H1 (cell line): Measurements from ENCODE around the gene SRSF1. TPM values are rescaled to one million over a fixed set of nuclear protein-coding genes. Genes with fewer than 3 reads are reported as not detected.

Experiments
- CTCF ChIA-PET: fragments of 300-600 bp; sonication (Branson Sonifier 250); formaldehyde crosslinking; loops from one replicate; lab custom pipeline; 2021; ENCODE audit not compliant: partially characterized antibody; lab: Charles Lee
- POLR2A ChIA-PET: fragments of 300-600 bp; sonication (Branson Sonifier 250); formaldehyde crosslinking; loops from one replicate; lab custom pipeline; 2021; ENCODE audit warnings: inconsistent platforms; ENCODE audit not compliant: partially characterized antibody; lab: Charles Lee
- DNase-seq, 2 experiments: peaks; one replicate each; pipeline versions ENCODE4 v3.0.0 to v3.0.0-alpha.2; 2010 to 2022; ENCODE audit warnings: low spot score in 2 of 2, low read depth in 1 of 2, mixed read lengths in 1 of 2
- FAIRE-seq: peaks from 2 replicates; lab custom pipeline; 2011; peaks lifted over from hg19 to GRCh38; lab: Jason Lieb, UNC
- H2AFZ ChIP-seq: 2 replicates; pipeline ENCODE4 v1.8.1; 2012; ENCODE audit warnings: low read length, inconsistent platforms
- H2AK5ac ChIP-seq: 2 replicates; pipeline ENCODE4 v1.6.1; 2013; ENCODE audit warnings: low read depth, low read length
- H2BK120ac ChIP-seq: replicated peaks from 2 replicates; pipeline ENCODE3; 2013; ENCODE audit warnings: low read depth, low read length, inconsistent platforms
- H2BK12ac ChIP-seq: 2 replicates; pipeline ENCODE4 v1.6.1; 2013; ENCODE audit warnings: low read depth, low read length
- H2BK15ac ChIP-seq: 2 replicates; pipeline ENCODE4 v1.6.1; 2013; ENCODE audit warnings: low read length
- H2BK20ac ChIP-seq: 2 replicates; pipeline ENCODE4 v1.6.1; 2013; ENCODE audit warnings: low read length
- H2BK5ac ChIP-seq: 2 replicates; pipeline ENCODE4 v1.6.1; 2013; ENCODE audit warnings: low read depth, low read length
- H3K14ac ChIP-seq: 2 replicates; pipeline ENCODE4 v1.6.1; 2013; ENCODE audit warnings: inconsistent platforms; ENCODE audit not compliant: insufficient read length
- H3K18ac ChIP-seq: 2 replicates; pipeline ENCODE4 v1.6.1; 2013; ENCODE audit warnings: low read length; ENCODE audit errors: extremely low read depth
- H3K23ac ChIP-seq: 2 replicates; pipeline ENCODE4 v1.6.1; 2013; ENCODE audit warnings: inconsistent platforms; ENCODE audit not compliant: insufficient read length
- H3K23me2 ChIP-seq: 2 replicates; pipeline ENCODE4 v1.6.1; 2013; ENCODE audit warnings: low read depth, low read length
- H3K27ac ChIP-seq: 2 replicates; pipeline ENCODE4 v1.6.1; 2011; ENCODE audit warnings: low read depth, low read length, inconsistent platforms
- H3K27me3 ChIP-seq, 4 experiments: replicated peaks in 1 of 4; 1 replicate in 1 of 4; 2 replicates in 3 of 4; pipeline versions ENCODE4 v1.6.1 to v1.8.1; 2011 to 2013; ENCODE audit warnings: low read length in 3 of 4, mild to moderate bottlenecking in 3 of 4, inconsistent platforms in 2 of 4, mixed read lengths in 2 of 4, moderate library complexity in 1 of 4; ENCODE audit not compliant: control insufficient read depth in 3 of 4, insufficient read depth in 3 of 4; ENCODE audit errors: extremely low read depth in 1 of 4
- H3K36me3 ChIP-seq, 4 experiments: 2 replicates each; pipeline versions ENCODE4 v1.6.1 to v1.8.1; 2011 to 2013; ENCODE audit warnings: mild to moderate bottlenecking in 4 of 4, low read length in 3 of 4, moderate library complexity in 2 of 4, control low read depth in 1 of 4, inconsistent platforms in 1 of 4; ENCODE audit not compliant: insufficient read depth in 4 of 4, control insufficient read depth in 2 of 4
- H3K4ac ChIP-seq: replicated peaks from 2 replicates; pipeline ENCODE3; 2013; ENCODE audit warnings: low read length, low read depth, mixed read lengths, inconsistent platforms; ENCODE audit not compliant: insufficient read length
- H3K4me1 ChIP-seq, 4 experiments: replicated peaks in 1 of 4; 1 replicate in 1 of 4; 2 replicates in 3 of 4; pipeline versions ENCODE4 v1.6.1 to v1.8.1; 2011 to 2013; ENCODE audit warnings: low read length in 3 of 4, inconsistent platforms in 2 of 4, mixed read lengths in 1 of 4; ENCODE audit not compliant: insufficient read depth in 4 of 4, control insufficient read depth in 3 of 4
- H3K4me2 ChIP-seq, 2 experiments: 2 replicates each; pipeline versions ENCODE4 v1.6.1 to v1.8.1; 2011 to 2013; ENCODE audit warnings: low read depth in 2 of 2, low read length in 2 of 2, control low read depth in 1 of 2, inconsistent platforms in 1 of 2, mild to moderate bottlenecking in 1 of 2; ENCODE audit not compliant: insufficient read depth in 1 of 2
- H3K4me3 ChIP-seq, 4 experiments: fragments of 200-600, 300-600 bp in 1 of 4; sonication (generic), shearing (Covaris generic), sonication (Bioruptor Twin) in 1 of 4; 2 replicates each; pipeline versions ENCODE4 v1.5.1 to v1.8.1; 2011 to 2016; ENCODE audit warnings: low read length in 4 of 4, low read depth in 3 of 4, control low read depth in 2 of 4, inconsistent platforms in 2 of 4, mild to moderate bottlenecking in 2 of 4, mixed read lengths in 1 of 4, moderate library complexity in 1 of 4; ENCODE audit not compliant: insufficient read depth in 2 of 4; ENCODE audit errors: extremely low read depth in 1 of 4
- H3K56ac ChIP-seq: replicated peaks from 2 replicates; pipeline ENCODE3; 2013; ENCODE audit warnings: low read depth, mild to moderate bottlenecking, mixed read lengths, low read length, inconsistent platforms; ENCODE audit not compliant: insufficient read length
- H3K79me1 ChIP-seq: 2 replicates; pipeline ENCODE4 v1.6.1; 2013; ENCODE audit warnings: low read depth, low read length, control low read depth
- H3K79me2 ChIP-seq, 2 experiments: 2 replicates each; pipeline versions ENCODE4 v1.6.1 to v1.8.1; 2012 to 2013; ENCODE audit warnings: low read length in 2 of 2, mild to moderate bottlenecking in 2 of 2, inconsistent platforms in 1 of 2; ENCODE audit not compliant: insufficient read depth in 2 of 2, control insufficient read depth in 1 of 2
- H3K9ac ChIP-seq, 4 experiments: replicated peaks in 1 of 4; 1 replicate in 1 of 4; 2 replicates in 3 of 4; pipeline versions ENCODE4 v1.6.1 to v1.8.1; 2011 to 2013; ENCODE audit warnings: low read depth in 3 of 4, low read length in 3 of 4, control low read depth in 2 of 4, mild to moderate bottlenecking in 2 of 4, moderate library complexity in 2 of 4, inconsistent platforms in 1 of 4; ENCODE audit errors: extremely low read depth in 1 of 4
- H3K9me3 ChIP-seq, 2 experiments: 2 replicates each; pipeline versions ENCODE4 v1.6.1 to v1.8.1; 2012 to 2013; ENCODE audit warnings: mild to moderate bottlenecking in 2 of 2, moderate library complexity in 2 of 2, control low read depth in 1 of 2, inconsistent platforms in 1 of 2, low read depth in 1 of 2, low read length in 1 of 2, mixed read lengths in 1 of 2; ENCODE audit not compliant: insufficient read depth in 2 of 2
- H4K20me1 ChIP-seq, 2 experiments: replicated peaks in 1 of 2; 2 replicates each; pipeline versions ENCODE3 to v1.8.1; 2011 to 2013; ENCODE audit warnings: inconsistent platforms in 2 of 2, low read length in 2 of 2, mild to moderate bottlenecking in 1 of 2; ENCODE audit not compliant: insufficient read depth in 2 of 2, control insufficient read depth in 1 of 2
- H4K5ac ChIP-seq: 2 replicates; pipeline ENCODE4 v1.6.1; 2013; ENCODE audit warnings: low read length, low read depth, mixed read lengths, inconsistent platforms; ENCODE audit not compliant: insufficient read length
- H4K8ac ChIP-seq: 2 replicates; pipeline ENCODE4 v1.8.0; 2013; ENCODE audit warnings: mild to moderate bottlenecking, moderate library complexity, low read length, inconsistent platforms; ENCODE audit not compliant: insufficient read depth; ENCODE audit errors: extremely low read depth
- H4K91ac ChIP-seq: replicated peaks from 2 replicates; pipeline ENCODE3; 2013; ENCODE audit warnings: low read length, mixed read lengths, inconsistent platforms; ENCODE audit not compliant: insufficient read length
- BCL11A ChIP-seq, 2 experiments: IDR thresholded peaks; one replicate each; pipeline ENCODE4 v1.6.1; 2011; ENCODE audit warnings: low read depth in 2 of 2, low read length in 2 of 2, mild to moderate bottlenecking in 2 of 2
- EP300 ChIP-seq, 2 experiments: IDR thresholded peaks; 1 replicate in 1 of 2; 2 replicates in 1 of 2; pipeline ENCODE4 v1.6.1; 2011 to 2012; ENCODE audit warnings: low read depth in 2 of 2, low read length in 2 of 2, mild to moderate bottlenecking in 2 of 2, borderline replicate concordance in 1 of 2, inconsistent platforms in 1 of 2, moderate library complexity in 1 of 2
- GABPA ChIP-seq: IDR thresholded peaks from 2 replicates; pipeline ENCODE4 v1.6.1; 2011; ENCODE audit warnings: mild to moderate bottlenecking, low read length, moderate library complexity, borderline replicate concordance; ENCODE audit not compliant: insufficient read depth
- HDAC6 ChIP-seq: IDR thresholded peaks from one replicate; pipeline ENCODE4 v1.7.1; 2012; ENCODE audit warnings: low read depth, mild to moderate bottlenecking, inconsistent platforms, low read length, moderate library complexity
- JUN ChIP-seq: IDR thresholded peaks from 2 replicates; pipeline ENCODE4 v1.6.1; 2011; ENCODE audit warnings: low read depth, mild to moderate bottlenecking, improper control_type of control experiment, low read length
- JUND ChIP-seq: IDR thresholded peaks from 2 replicates; pipeline ENCODE4 v1.6.1; 2011; ENCODE audit warnings: mild to moderate bottlenecking, improper control_type of control experiment, low read length
- MAX ChIP-seq: IDR thresholded peaks from 2 replicates; pipeline ENCODE4 v1.6.1; 2012; ENCODE audit warnings: inconsistent platforms
- RAD21 ChIP-seq, 2 experiments: IDR thresholded peaks in 1 of 2; conservative IDR thresholded peaks in 1 of 2; 2 replicates each; pipeline ENCODE4 v1.6.1; 2011; ENCODE audit warnings: low read depth in 2 of 2, low read length in 2 of 2, improper control_type of control experiment in 1 of 2, inconsistent platforms in 1 of 2, mild to moderate bottlenecking in 1 of 2, moderate library complexity in 1 of 2
- RFX5 ChIP-seq: IDR thresholded peaks from 2 replicates; pipeline ENCODE4 v1.6.1; 2011; ENCODE audit warnings: low read depth, low read length, improper control_type of control experiment, borderline replicate concordance
- SIRT6 ChIP-seq: IDR thresholded peaks from one replicate; pipeline ENCODE4 v1.7.1; 2012; ENCODE audit warnings: low read length, inconsistent platforms
- SIX5 ChIP-seq: IDR thresholded peaks from 2 replicates; pipeline ENCODE4 v1.6.1; 2011; ENCODE audit warnings: mild to moderate bottlenecking, low read depth, low read length
- TBP ChIP-seq: IDR thresholded peaks from 2 replicates; pipeline ENCODE4 v1.6.1; 2011; ENCODE audit warnings: low read depth, low read length, improper control_type of control experiment
- ZNF274 ChIP-seq: IDR thresholded peaks from 2 replicates; pipeline ENCODE4 v1.7.0; 2012; ENCODE audit warnings: low read length, borderline replicate concordance; ENCODE audit errors: extremely low read depth
- WGBS, 2 experiments: shearing (Covaris generic) in 1 of 2; methylation state at CpG; one replicate each; pipeline versions ENCODE4 v1.1.6 to v1.1.7; 2013 to 2015; ENCODE audit warnings: low lambda C conversion rate in 2 of 2, mixed read lengths in 2 of 2, inconsistent platforms in 1 of 2, low coverage in 1 of 2, missing lambda C conversion rate in 1 of 2; ENCODE audit not compliant: insufficient replicate concordance in 2 of 2, insufficient coverage in 1 of 2, insufficient read length in 1 of 2; ENCODE audit errors: extremely low coverage in 1 of 2, missing lambda C conversion rate in 1 of 2; 5-methylcytosine and 5-hydroxymethylcytosine counted together
- polyA plus RNA-seq, 7 experiments: library from polyadenylated mRNA; depleted of rRNA in 3 of 7; stranded (reverse) in 5 of 7; unstranded in 2 of 7; fragments of >200 nt in 5 of 7; fragments of 200-250 nt in 2 of 7; gene quantifications; 1 replicate in 5 of 7; 2 replicates in 1 of 7; 4 replicates in 1 of 7; pipeline versions ENCODE4 v1.2.1 to v1.2.3, GENCODE V29; 2011 to 2013; ENCODE audit warnings: missing spikeins in 2 of 7, mixed read lengths in 2 of 7
- total RNA-seq: library from RNA; stranded (reverse); fragmentation: NEBNext Ultra II Directional; extraction: Animal tissue kit (Norgen Biotek cat#: 25700); gene quantifications from 2 replicates; pipeline ENCODE4 v1.2.1, GENCODE V29; 2021

The SRSF1 gene
- total and polyA plus RNA-seq, 2 of the 8 experiments (the other 6 are each of a cell fraction or from before 2014, with no cell fraction given) = 149 to 429 TPM

GRCh38 chr17:57994436-57994835 lies 12.6 kb downstream of the SRSF1 start:
- POLR2A ChIA-PET = interaction anchor here (0.9 to 28.0 kb wide), 12 partner anchors 8 to 163 kb away, joined by 3 to 672 read pairs (median 10); partner anchors contain the start of genes DYNLL2, MRPS23 and SRSF1
- H3K56ac ChIP-seq = no peak overlapping the region
- H3K27ac ChIP-seq = no peak overlapping the region
- H3K36me3 ChIP-seq = peaks cover 0 to 20% (median 9%) of the 10 kb centered on the region in 4 experiments; a peak in 3 of 8 replicates
- H3K18ac ChIP-seq = no peak overlapping the region
- H2BK20ac ChIP-seq = no peak overlapping the region
- H3K14ac ChIP-seq = no peak overlapping the region
- no peak overlapping the region for H3K4me3 ChIP-seq
- no peak overlapping the region for H2BK12ac ChIP-seq
- H2AK5ac ChIP-seq = no peak overlapping the region
- H3K23me2 ChIP-seq = no peaks in the 10 kb centered on the region
- CTCF ChIA-PET = interaction anchor here (0.5 to 15.0 kb wide), 24 partner anchors 8 to 254 kb away, joined by 3 to 384 read pairs (median 4); partner anchors contain the start of genes MRPS23 and SRSF1
- H4K8ac ChIP-seq = no peak overlapping the region
- H4K91ac ChIP-seq = no peak overlapping the region
- H3K9ac ChIP-seq = no peak overlapping the region
- no peak overlapping the region for H4K5ac ChIP-seq
- DNase-seq = no peak
- no peaks in the 10 kb centered on the region for H3K27me3 ChIP-seq
- H2BK5ac ChIP-seq = no peak overlapping the region
- no peaks in the 10 kb centered on the region for H3K79me1 ChIP-seq
- peaks cover 0 to 9% (median 0%) of the 10 kb centered on the region in 4 experiments; a peak in 1 of 7 replicates for H3K4me1 ChIP-seq
- H4K20me1 ChIP-seq = peaks cover 0 to 6% of the 10 kb centered on the region in 2 experiments
- no peak for FAIRE-seq
- H3K4ac ChIP-seq = no peak overlapping the region
- 75% methylated on average over 2 of the region's 2 CpGs; no CpG with 5 or more reads in 1 of the 2 experiments for WGBS, 2 experiments
- no peak overlapping the region for H2BK15ac ChIP-seq
- H3K79me2 ChIP-seq = 0 out of 4 replicates have a peak, but pooled peaks cover 0 to 3% of the 10 kb centered on the region in 2 experiments
- no peak overlapping the region for H2AFZ ChIP-seq
- H3K23ac ChIP-seq = no peak overlapping the region
- no peak overlapping the region for H2BK120ac ChIP-seq
- no peak overlapping the region for H3K4me2 ChIP-seq
- H3K9me3 ChIP-seq = no peaks in the 10 kb centered on the region
- no peak for TF ChIP-seq MAX
- no peak for TF ChIP-seq TBP
- no peak for TF ChIP-seq ZNF274
- no peak for TF ChIP-seq RFX5
- no peak for TF ChIP-seq SIRT6
- no peak for TF ChIP-seq RAD21 (IDR thresholded peaks at IDR 0.05 in 1 of 2, conservative IDR thresholded peaks at IDR 0.05 in 1 of 2; ENCODE audit: low read depth in 2 of 2, low read length in 2 of 2)
- TF ChIP-seq EP300 (IDR thresholded peaks at IDR 0.05; ENCODE audit: borderline replicate concordance in 1 of 2, low read depth in 2 of 2, low read length in 2 of 2) = no peak
- no peak for TF ChIP-seq JUN
- TF ChIP-seq BCL11A (IDR thresholded peaks at IDR 0.05; ENCODE audit: low read depth in 2 of 2, low read length in 2 of 2) = no peak
- TF ChIP-seq JUND = no peak
- TF ChIP-seq SIX5 = no peak
- no peak for TF ChIP-seq GABPA
- no peak for TF ChIP-seq HDAC6
